ENCODE results near the gene IL18R1. TPM values are rescaled to one million over a fixed set of nuclear protein-coding genes. Genes with fewer than 3 reads are reported as not detected.
"Not testable (repeated sequence)": the region's sequence is repeated elsewhere in the genome, so short reads cannot be mapped to it uniquely, and the experiment has no call there.

Gene IL18R1
- 1 to 10 TPM; 1.8 to 3.3 (median 2.3) TPM for polyA plus RNA-seq (ENCODE audit: insufficient read length in 4 of 4)

- DNase-seq (ENCODE audit: low read depth in 4 of 4, low spot score in 2 of 4) = peak in 3 of 4 donors; percentile 53 to 57 (median 56)
Observed at GRCh38 chr2:102355526-102356380, at the start of gene IL18R1. Gene IL18R1 (plus strand): TSS chr2:102355796. CDS start chr2:102362661, 6,865 bp downstream.

- DNase-seq (ENCODE audit: low read depth in 4 of 4, low spot score in 2 of 4) = no peak
Observed at GRCh38 chr2:102306125-102306524, 49.5 kb upstream of the IL18R1 start.

GRCh38 chr2:102310964-102311640 lies 44.5 kb upstream of the IL18R1 start, which contains the start of gene IL1RL1:
Gene IL1RL1 (plus strand): TSS chr2:102311563. CDS start chr2:102338265, 26,702 bp downstream.
- no peak for DNase-seq (ENCODE audit: low read depth in 4 of 4, low spot score in 2 of 4)

GRCh38 chr2:102313025-102313424 lies 42.6 kb upstream of the IL18R1 start:
- no peak for DNase-seq (ENCODE audit: low read depth in 4 of 4, low spot score in 2 of 4)

GRCh38 chr2:102313471-102313870 lies 42.1 kb upstream of the IL18R1 start:
- no peak for DNase-seq (ENCODE audit: low read depth in 4 of 4, low spot score in 2 of 4)

GRCh38 chr2:102313950-102314349 lies 41.6 kb upstream of the IL18R1 start:
- DNase-seq (ENCODE audit: low read depth in 4 of 4, low spot score in 2 of 4) = no peak

- DNase-seq (ENCODE audit: low read depth in 4 of 4, low spot score in 2 of 4) = no peak
Observed at GRCh38 chr2:102315921-102316320, 39.7 kb upstream of the IL18R1 start.

- no peak for DNase-seq (ENCODE audit: low read depth in 4 of 4, low spot score in 2 of 4)
Observed at GRCh38 chr2:102317715-102318114, 37.9 kb upstream of the IL18R1 start.

- no peak for DNase-seq (ENCODE audit: low read depth in 4 of 4, low spot score in 2 of 4)
Observed at GRCh38 chr2:102318437-102318836, 37.2 kb upstream of the IL18R1 start.

- DNase-seq (ENCODE audit: low read depth in 4 of 4, low spot score in 2 of 4) = no peak
Observed at GRCh38 chr2:102321941-102322719, 33.5 kb upstream of the IL18R1 start.

- not testable (repeated sequence) for DNase-seq (ENCODE audit: low read depth in 4 of 4, low spot score in 2 of 4)
Observed at GRCh38 chr2:102324914-102325313, 30.7 kb upstream of the IL18R1 start.

- DNase-seq (ENCODE audit: low read depth in 4 of 4, low spot score in 2 of 4) = no peak
Observed at GRCh38 chr2:102331311-102331980, 24.1 kb upstream of the IL18R1 start.

- DNase-seq (ENCODE audit: low read depth in 4 of 4, low spot score in 2 of 4) = no peak
Observed at GRCh38 chr2:102334486-102334885, 21.1 kb upstream of the IL18R1 start.

GRCh38 chr2:102335871-102336366 lies 19.7 kb upstream of the IL18R1 start:
- DNase-seq (ENCODE audit: low read depth in 4 of 4, low spot score in 2 of 4) = no peak

- DNase-seq (ENCODE audit: low read depth in 4 of 4, low spot score in 2 of 4) = no peak
Observed at GRCh38 chr2:102336502-102336945, 19.1 kb upstream of the IL18R1 start.

GRCh38 chr2:102337012-102337411 lies 18.6 kb upstream of the IL18R1 start:
- no peak for DNase-seq (ENCODE audit: low read depth in 4 of 4, low spot score in 2 of 4)

- no peak for DNase-seq (ENCODE audit: low read depth in 4 of 4, low spot score in 2 of 4)
Observed at GRCh38 chr2:102337481-102338386, 17.9 kb upstream of the IL18R1 start.

- no peak for DNase-seq (ENCODE audit: low read depth in 4 of 4, low spot score in 2 of 4)
Observed at GRCh38 chr2:102340778-102341177, 14.8 kb upstream of the IL18R1 start.

- DNase-seq (ENCODE audit: low read depth in 4 of 4, low spot score in 2 of 4) = no peak
Observed at GRCh38 chr2:102342888-102343287, 12.7 kb upstream of the IL18R1 start.
